DMS114 treated with DMSO at 0.1 percent for 48 hours (cell line): Measurements from ENCODE around the gene OSBPL1A.
"Not testable (repeated sequence)": the region's sequence is repeated elsewhere in the genome, so short reads cannot be mapped to it uniquely, and the experiment has no call there.

Source experiments
- DNase-seq: peaks from one replicate; lab custom pipeline; 2025; ENCODE audit not compliant: unreplicated experiment; lab: John Stamatoyannopoulos, UW

OSBPL1A gene

DNA sequence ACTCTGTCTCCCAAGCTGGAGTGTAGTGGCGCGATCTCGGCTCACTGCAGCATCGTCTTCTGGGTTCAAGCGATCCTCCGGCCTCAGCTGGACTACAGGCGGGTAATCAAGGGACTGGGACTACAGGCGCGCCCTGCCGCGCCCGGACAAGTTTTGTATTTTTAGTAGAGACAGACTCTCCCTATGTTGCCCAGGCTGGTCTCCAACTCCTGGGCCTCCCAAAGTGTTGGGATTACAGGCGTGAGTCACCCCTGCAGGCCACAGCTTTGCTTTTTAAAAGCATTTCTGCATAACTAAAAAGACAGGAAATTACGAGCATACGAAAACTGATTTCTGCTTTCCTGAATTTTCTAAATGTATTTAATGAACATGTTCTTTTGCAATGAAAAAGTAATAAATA, 916 bp upstream of the OSBPL1A start:
- DNase-seq = no peak

DNA sequence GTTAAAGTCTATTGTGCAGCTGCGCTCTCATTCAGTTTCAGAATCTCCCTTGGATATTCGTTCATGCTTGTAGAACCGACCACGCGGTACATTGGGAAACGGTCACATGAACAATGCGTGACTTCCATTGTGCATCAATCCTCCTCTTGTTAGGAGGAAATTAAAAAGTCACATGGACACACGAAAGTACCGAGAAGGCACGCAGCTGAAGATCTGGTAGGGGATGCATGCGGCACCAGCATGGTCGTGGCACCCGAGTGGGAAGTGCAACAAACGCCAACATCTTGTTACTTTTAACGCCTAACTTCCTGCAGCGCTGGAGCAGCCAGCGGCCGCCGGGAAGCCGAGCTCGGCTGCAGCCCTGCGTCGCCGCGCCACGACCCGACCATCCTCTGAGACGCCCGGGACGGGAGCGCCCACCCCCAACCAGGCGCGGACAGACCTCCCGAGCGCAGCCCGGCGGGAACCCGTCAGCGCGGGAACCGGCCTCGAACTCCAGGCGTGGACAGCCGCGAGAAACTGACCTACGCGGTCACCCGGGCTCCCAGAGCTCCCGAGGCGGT, 412 bp downstream of the OSBPL1A start:
- DNase-seq = peak; percentile 64

DNA sequence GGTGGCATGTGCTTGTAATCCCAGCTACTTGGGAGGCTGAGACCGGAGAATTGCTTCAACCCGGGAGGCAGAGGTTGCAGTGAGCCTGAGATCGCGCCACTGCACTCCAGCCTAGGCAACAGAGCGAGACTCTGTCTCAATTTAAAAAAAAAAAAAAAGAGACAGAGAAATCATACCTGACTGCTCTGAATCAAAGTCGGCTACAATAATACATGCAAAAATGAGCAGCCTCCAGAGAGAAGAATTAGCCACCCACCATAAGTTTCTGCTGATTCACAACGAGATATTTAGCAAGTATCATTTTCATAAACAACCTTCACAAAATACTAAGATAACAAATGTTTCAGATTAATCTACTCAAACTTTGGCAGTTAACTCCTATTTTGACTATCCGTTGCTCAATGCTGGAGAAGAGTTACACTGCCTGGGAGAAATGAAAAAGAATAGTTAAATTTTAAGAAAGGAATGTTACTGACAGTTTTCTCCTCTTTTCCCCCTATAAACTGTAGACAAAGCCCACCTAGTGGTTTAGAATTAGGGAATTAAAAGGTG, 1.5 kb downstream of the OSBPL1A start:
- no peak for DNase-seq

DNA sequence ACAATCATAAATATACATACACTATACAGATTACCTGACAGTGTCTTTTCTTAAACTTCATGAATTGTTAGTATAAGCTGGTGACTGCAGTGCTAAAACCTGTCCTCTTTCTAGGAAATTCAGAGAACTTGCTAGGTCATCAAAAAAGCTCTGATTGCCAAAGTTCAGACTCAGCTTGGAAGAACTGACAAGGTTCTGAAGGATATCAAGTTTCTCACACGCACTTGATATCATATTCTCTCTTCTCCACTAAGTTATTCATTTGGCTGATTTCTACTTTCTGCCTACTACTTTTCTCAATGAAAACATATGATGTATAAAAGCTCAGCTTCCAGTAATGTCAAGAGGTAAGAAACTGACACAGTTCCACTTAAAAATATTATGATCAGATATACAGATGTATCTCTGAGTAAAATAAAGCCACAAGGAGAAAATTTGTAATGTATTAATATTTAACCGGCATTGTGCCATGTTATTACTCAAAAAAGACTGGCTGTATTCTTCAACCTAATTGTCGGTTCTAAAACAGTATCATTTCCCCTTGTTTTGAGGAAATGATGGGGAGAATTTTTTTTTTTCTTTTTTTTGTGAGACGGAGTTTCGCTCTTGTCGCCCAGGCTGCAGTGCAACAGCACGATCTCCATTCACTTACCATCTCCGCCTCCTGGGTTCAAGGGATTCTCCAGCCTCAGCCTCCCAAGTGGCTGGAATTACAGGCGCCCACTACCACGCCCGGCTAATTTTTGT, 2.4 kb downstream of the OSBPL1A start:
- DNase-seq = no peak

DNA sequence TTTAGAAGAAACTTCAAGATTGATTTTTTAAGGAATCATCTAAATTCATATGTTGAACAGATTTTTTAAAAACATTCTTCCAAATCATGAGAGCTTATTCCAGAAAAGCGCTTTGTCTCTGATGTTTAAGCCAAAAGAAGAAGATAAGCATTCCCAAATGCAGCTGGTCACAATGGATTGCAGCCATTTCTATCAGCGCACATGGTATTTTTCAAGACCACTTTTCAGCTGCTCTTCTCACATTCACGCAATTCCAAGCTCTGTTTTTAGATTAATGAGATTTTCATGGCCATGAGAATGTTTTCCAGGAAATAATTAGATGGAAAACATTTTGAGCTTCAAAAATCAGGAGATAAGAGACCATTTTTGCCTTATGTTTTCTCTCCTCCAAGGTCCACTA, 8.7 kb downstream of the OSBPL1A start:
- DNase-seq = no peak

DNA sequence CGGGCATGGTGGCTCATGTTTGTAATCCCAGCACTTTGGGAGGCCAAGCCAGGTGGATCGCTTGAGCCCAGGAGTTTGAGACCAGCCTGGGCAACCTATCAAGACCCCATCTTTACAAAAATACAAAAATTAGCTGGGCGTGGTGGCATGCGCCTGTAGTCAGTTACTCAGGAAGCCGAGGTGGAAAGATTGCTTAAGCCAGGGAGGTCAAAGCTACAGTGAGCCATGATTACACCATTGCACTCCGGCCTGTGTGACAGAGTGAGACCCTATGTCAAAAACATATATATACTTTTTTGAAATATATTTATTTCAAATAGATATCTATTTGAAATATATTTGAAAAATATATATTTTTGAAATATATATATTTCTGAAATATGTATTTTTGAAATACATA, 10.9 kb downstream of the OSBPL1A start:
- DNase-seq = no peak

DNA sequence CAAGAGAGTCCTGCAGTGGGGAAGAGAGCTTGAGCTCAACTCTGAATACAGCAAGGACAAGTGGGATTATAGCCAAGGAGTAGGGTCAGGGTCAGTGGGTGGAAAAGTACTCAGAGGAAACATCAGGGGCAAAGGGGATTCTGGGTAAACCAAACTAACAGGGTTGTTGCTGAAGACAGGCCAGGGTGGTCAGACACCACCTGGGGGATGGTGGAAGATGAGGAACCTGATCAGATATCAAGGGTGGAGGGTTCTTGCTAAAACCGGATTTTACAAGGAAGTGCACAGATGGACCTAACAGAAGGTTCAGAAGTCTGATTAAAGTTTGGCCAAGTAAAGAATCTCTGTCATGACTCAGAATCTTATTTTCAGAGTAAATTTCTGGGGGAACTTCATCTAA, 16.5 kb downstream of the OSBPL1A start:
- no peak for DNase-seq

DNA sequence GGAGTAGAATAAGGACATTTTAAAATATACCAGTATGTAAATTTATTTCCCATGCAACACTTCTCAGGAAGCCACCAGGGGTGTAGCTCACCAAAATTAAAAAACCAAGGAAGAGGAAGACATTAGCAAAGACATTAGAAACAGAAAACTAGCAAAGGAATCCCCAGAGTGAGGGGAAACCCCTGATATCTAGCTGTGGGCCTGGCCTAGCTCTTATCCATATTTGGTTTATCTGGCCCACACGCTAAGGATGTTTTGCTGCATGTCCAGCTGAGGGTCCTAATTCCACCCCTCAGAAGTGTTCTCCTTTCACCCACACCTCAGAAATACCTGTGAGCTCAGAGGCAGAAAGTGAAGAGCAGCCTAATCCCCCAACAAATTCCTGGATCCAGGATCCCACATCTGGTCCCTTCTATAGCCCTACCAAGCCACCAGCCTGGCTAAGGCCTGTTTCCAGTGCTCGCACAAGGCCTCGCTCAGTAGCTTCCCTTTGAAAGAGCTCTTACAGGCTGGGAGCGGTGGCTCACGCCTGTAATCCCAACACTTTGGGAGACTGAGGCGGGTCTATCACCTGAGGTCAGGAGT, 17.4 kb downstream of the OSBPL1A start:
- no peak for DNase-seq

DNA sequence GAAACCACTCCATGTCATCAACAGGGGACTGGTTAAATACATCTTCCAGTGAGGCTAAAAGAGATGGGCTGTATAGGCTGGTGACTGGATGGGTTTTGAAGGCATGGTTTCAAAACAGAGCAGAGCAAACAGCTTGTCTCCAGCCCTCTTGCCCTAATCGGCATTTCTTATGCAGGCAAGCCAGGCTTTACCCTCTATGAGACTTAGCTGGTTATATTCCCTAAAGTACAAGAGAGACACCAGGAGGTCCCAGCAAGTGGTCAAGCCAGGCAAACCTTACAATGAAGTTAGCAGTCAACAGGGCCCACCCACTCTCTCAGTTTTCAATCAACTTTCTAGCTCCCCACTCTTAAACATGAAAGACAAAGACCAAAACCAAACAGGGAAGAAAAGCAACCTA, 19.0 kb downstream of the OSBPL1A start:
- DNase-seq = no peak

DNA sequence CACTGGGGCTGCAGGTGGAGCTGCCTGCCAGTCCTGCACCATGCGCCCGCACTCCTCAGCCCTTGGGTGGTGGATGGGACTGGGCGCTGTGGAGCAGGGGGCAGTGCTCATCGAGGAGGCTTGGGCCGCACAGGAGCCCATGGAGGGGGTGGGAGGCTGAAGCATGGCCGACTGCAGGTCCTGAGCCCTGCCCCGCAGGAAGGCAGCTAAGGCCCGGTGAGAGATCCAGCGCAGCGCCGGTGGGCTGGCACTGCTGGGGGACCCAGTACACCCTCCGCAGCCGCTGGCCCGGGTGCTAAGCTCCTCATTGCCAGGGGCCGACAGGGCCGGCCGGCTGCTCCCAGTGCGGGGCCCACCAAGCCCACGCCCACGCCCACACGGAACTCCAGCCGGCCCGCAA, 21.1 kb downstream of the OSBPL1A start:
- not testable (repeated sequence) for DNase-seq

DNA sequence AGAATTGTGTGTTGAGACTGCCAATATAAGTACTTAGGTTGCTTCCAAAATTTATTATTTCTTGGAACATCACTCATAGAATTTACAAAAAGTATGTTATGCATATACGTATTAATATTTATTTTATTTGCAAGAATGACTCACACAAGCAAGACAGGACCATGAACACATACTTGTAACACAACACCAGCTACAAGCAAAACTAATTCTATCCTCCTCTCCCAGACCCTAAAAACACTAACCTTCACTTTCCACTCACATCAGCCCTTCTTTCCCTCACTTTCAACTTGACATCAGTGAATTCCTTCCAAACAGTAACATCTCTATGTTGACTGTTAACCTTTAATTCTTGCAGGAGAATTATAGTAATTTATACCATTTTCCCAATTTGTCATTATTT, 24.3 kb downstream of the OSBPL1A start:
- DNase-seq = no peak

DNA sequence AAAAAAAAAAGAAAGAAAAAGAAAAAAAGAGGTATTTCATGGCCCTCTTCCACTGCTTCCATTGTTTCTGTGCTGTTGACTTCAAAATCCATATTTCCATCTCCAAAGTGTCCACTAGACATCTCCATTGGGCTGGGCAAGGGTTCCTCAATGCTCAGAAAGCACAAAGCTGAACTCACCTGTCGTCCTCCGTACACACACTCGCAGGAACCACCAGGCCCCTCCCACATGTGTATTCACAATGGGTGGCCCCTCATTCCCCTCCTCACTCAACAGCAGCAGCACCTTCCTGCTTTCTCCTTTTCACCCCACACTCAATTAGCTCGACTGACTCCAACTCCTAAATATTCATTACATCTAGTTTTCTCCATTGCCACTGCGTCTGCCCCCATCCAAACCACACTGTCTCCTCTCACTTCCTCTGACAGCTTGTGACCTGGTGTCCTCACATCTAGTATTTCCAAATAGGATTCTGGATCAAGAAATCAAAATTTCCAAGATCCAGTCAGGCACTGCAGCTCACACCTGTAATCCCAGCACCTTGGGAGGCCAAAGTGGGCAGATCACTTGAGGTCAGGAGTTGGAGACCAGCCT, 25.2 kb downstream of the OSBPL1A start:
- DNase-seq = no peak

DNA sequence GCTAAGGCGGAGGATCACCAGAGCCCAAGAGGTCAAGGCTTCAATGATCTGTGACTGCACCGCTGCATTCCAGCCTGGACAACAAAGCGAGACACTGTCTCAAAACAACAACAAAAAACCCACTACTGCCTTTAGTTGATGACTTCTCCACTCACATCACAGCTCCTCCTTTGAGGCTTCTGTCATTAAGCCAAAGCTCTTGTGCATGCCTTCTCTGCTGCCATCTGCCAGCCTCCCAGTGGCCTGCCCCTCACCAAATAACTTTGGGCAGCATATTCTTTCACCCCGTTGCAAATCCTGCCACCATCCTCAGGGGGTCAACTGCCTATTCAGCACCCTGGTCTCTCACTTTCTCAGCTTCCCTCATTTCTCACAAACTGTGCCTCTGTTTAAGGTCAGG, 27.5 kb downstream of the OSBPL1A start:
- DNase-seq = no peak

DNA sequence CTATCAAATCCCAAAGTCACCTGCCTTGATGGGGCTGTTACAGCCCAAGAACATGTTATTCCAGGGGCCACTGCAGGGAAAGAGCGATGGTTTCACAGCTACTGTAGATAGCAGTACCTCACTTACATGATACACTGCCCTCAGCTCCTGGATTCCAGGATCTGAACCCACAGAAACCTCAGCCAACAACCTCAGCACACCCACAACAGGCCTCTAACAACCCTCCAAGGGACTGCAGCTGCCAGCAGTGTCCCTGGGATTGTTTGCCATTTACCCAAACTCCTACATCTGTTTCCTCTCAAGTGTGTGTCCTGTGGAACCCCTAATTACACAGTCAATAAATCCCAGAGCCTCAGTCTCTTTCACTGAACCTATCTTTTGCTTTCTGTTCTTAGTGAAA, 28.2 kb downstream of the OSBPL1A start:
- DNase-seq = no peak

DNA sequence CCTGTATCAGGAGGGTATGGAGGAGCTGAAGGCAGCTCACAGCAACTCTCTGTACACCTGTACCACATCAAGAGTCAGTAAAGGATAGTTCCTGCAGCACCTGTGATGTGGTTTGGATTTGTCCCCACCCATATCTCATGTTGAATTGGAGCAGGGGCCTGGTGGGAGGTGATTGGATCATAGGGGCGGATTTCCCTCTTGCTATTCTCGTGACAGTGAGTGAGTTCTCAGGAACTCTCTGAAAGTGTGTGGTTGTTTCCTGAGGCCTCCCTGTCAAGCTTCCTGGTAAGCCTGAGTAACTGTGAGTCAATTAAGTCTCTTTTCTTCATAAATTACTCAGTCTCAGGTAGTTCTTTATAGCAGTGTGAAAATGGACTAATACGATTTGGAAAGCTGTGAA, 28.9 kb downstream of the OSBPL1A start:
- DNase-seq = no peak

DNA sequence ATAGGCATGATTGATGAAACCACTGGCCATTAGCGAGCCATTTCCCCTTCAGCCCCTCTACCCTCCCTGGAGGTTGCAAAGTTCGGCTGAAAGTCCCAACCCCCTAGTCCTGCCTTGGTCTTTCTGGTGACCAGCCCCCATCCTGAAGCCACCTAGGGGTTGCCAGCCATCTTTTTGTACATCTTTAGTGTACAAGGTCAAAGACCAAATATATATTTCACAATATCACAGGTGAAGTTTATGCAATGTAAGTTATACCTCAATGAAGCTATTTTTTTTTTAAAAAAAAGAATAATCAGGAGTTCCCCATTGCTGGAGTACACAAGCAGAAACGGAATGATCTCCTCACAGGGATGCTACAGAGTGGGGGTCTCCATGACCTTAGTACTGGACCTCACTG, 31.3 kb downstream of the OSBPL1A start:
- DNase-seq = no peak

DNA sequence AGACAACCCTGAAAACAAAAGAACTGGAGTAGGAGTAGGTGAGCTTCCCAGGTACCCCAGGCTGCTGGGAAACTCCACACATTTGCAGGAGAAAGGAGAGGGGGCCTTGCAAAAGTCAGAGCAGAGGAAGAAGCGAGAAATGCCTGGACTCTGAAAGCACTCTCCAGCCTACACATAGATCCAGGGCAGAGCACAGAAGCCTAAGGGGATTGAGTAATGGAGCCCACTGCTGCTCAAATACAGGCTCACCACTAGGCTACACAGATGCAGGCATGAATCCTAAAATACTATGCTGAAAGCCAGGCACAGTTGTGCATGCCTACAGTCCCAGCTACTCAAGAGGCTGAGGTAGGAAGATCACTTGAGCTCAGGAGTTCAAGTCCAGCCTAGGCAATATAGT, 33.4 kb downstream of the OSBPL1A start:
- DNase-seq = no peak

DNA sequence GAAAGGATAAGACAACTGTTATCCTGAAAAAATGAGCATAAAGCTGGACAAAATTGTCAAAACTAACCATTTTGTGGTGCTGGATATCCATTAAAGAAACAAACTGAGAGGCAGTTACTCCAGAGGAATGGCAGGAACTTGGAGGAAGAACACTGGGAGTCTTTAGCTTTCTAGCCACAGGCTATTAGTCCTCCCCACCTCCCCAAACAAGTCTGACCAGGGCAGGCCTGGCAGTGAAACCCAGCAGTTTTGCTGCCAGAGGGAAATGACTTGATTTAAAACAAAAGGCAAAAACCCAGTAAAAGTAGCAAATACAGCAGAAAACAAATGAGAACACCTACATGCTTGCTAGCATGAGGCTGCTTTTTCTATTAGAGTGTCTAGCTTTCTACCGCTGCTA, 34.9 kb downstream of the OSBPL1A start:
- no peak for DNase-seq

DNA sequence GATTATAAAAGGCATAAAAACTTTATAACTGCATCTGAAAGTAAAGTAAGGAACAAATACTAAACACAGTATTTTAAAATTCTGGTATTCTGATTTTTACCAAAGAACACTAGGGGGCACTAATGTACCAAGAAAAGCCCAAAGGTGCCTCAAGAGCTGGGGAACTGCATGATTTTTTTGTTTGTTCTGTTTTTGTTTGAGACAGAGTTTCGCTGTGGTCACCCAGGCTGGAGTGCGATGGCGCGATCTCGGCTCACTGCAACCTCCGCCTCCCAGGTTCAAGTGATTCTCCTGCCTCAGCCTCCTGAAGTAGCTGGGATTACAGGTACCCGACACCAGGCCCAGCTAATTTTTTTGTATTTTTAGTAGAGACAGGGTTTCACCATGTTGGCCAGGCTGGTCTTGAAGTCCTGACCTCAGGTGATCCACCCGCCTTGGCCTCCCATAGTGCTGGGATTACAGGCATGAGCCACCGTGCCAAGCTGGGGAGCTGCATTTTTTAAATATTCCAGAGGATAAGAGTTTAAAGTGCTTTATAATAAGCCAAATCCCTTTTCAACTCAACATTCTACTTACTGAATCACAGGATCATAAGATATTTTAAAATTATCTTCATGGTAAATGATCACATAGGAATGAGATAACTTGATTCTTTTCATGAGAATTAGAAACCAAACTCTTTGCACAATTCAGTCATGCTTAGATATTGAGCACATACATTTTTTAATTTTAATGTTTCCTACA, 37.7 kb downstream of the OSBPL1A start:
- DNase-seq = peak; percentile 52

DNA sequence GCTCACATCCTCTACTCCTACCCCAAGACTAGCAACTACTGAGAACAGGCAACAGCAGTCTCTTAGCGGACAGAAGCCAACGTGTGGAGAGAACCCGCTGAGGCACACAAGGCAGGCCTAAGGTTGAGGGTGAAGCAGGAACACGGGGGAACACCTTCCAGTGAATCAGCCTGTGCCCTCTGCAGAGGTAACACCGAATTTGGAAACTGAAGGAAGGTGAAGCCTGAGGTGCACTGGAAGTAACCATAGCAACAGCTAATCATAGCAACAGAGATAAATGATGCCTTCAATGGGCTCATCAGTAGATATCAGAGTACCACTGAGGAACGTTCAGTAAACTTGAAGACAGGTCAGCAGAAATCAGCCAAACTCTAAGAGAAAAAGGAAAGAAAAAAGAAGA, 43.3 kb downstream of the OSBPL1A start:
- no peak for DNase-seq

DNA sequence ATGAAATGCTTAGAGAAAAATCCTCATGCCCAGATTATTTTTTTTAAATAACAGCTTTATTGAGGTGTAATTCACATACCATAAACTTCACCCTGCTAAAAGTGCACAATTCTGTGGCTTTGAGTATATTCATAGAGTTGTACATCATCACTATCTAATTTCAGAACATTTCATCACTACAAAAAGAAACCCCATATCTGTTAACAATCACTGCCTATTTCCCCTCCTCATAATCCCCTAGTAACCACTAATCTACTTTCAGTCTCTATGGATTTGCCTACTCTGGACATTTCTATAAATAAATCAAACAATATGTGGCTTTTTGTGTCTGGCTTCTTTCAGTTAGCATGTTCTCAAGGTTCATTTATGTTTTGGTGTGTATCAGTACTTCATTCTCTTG, 51.4 kb downstream of the OSBPL1A start:
- no peak for DNase-seq
